HuH-7 (cell line): ENCODE results near the gene CLDN15.
"Not testable (repeated sequence)": the region's sequence is repeated elsewhere in the genome, so short reads cannot be mapped to it uniquely, and the experiment has no call there.

Source experiments
- DNase-seq: peaks from one replicate; pipeline ENCODE4 v3.0.0; 2011; ENCODE audit warnings: low spot score

The CLDN15 gene

DNA sequence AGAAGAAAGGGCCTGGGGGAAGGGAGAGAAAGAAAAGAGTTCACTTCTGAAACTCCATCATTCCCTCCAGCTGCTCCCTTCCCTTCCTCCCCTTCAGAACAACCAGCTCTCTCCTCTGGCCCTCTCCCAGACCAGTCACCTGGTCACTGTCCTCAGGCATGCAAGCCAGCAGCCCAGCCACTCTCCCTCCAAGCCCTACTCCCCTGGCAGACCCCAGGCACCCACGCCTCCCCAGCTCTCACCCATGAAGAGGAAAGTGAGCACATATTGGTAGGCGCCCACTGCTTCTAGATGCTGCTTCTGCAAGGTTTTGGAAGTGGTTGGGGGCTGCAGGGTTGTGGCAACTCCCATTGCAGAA, 37.1 kb downstream of the CLDN15 start:
- no peak for DNase-seq

DNA sequence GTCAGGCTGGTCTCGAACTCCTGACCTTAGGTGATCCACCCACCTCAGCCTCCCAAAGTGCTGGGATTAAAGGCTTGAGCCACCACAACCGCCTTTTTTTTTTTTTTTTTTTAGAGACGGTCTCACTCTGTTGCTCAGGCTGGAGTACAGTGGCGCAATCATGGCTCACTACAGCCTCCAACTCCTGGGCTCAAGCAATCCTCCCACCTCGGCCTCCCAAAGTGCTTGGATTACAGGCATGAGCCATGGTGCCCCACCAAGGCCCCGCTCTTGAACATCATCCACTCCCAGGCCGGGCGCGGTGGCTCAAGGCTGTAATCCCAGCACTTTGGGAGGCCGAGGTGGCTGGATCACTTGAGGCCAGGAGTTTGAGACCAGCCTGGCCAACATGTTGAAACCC, 38.1 kb downstream of the CLDN15 start:
- not testable (repeated sequence) for DNase-seq

DNA sequence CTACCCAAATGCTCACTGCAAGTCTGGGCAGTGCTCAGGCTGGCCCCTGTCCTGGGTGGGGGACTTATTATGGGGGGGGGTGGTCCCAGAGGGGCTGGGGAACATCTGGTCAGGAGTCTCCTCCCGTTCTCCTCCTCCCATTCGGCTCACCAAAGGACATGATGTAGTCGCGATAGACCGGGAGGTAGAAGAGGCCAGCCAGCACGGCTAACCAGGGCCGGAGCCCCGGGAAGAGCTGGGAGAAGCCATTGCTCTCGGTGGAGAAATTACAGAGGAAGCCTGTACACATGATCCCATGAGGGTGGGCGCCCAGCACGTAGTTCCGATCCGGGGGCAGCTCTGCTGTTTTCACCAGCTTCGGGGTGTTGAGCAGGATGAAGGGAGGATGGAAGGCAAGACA, 39.1 kb downstream of the CLDN15 start:
- DNase-seq, result no peak

DNA sequence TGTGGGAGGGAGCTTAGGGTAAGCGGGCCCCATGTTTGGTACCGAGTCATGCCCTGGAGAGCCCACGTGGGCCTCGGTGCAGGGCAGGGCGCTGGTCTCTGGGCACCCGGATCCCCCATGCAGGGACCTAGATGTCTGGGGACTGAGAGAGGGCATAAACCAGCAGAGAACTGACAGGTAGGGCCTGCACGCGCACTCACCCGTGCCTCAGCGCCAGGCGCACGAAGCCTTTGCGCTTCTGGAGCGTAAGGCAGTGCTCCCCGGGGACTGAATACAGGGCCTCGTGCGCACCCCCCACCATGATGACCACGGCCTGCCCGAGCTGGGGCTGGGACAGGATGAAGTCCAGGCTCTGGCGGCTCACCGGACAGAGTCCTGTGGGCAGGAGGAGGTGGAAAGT, 39.6 kb downstream of the CLDN15 start:
- DNase-seq, result no peak

DNA sequence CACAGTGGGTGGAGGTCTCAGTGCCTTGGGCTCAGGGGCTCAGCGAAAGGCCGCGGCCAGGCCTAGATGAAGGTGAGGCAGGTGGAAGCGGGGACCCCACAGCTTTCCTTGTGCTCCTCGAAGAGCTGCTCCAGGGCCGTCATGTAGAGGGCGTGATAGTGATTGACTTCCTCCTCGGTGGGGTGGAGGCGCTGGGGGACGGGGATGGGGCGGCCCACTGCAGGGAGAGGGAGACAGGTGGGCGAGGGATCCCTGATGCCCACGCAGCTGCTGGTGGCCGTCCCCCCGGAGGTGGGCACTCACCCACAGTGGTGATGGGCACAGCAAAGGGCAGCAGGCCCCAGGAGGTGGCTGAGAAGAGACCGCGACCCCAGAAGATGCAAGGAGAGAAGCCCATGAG, 41.7 kb downstream of the CLDN15 start:
- no peak for DNase-seq

DNA sequence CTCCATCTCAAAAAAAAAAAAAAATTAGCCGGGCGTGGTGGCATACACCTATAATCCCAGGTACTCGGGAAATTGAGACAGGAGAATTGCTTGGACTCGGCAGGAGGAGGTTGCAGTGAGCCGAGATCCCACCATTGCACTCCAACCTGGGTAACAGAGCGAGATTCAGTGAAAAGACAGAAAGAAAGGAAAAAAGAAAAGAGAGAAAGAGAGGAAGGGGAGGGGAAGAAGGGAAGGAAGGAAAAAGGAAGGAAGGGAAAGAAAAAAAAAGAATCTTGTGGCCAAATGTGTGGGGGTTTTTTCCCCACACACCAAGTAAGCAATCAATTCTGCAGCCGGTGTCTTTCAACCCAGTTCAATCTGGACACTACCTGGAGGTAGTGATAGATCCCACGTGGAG, 48.5 kb downstream of the CLDN15 start:
- no peak for DNase-seq

DNA sequence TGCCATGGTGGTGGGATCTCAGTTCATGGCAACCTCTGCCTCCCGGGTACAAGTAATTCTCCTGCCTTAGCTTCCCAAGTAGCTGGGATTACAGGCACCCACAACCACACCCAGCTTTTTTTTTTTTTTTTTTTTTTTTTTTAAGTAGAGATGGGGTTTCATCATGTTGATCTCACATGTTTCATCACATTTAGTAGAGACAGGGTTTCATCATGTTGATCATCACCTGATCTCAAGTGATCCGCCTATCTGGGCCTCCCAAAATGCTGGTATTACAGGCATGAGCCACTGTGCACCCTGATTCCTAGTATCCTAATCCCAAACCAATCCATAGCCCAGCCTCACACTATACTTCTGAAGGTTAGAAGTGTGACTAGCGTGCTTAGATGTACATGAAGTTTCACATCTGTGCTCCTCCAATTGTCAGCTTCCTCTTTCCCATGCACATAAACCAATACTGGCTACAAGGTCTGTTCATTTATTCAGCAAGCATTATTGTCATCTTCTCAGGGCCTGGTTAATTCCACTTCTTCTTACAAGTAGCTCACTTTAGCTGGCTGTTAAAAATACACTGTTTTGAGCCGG, 50.7 kb downstream of the CLDN15 start:
- DNase-seq, result no peak

DNA sequence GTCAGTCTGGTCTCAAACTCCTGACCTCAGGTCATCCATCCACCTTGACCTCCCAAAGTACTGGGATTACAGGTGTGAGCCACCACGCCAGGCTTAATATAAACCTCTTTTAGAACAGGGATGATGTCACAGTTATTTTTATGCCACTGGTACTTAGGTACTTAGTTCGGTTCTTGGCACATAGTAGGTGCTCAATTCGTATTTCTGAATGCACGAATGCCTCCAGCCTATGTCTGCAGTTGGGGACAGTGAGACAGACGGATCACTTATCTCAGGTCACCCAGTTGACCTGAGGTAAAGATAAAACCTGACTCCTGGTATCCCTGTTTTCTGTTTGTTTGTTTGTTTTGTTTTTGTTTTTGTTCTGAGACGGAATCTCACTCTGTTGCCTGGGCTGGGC, 51.4 kb downstream of the CLDN15 start:
- no peak for DNase-seq

DNA sequence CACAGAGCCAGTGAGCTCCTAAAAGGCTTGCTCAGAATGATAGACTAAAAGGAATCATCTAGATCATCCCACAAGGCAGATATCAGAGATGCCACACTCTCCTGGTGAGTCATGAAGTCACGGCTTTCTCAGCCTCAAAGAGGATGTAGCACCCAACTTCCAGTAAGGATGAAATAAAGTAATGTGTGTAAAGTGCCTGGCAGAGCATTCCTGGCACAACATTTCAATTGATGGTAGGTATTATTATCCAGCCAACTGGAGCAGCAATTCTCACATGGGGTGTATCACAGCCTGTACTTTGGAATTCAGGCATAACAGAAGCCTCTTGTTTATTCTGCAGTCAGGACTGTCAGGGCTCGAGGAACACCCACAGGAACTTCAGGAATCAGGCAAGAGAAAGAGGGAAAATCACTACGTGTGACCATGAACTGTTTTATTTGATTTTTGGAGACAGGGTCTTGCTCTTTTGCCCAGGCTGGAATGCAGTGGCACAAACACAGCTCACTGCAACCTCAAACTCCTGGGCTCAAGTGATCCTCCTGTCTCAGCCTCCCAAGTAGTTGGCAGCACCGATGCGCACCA, 52.3 kb downstream of the CLDN15 start:
- DNase-seq, result no peak
